Measurements from ENCODE around the gene BAHCC1. TPM values are rescaled to one million over a fixed set of nuclear protein-coding genes. Genes with fewer than 3 reads are reported as not detected.

Gene BAHCC1
- total RNA-seq, 1 experiment from 2014 or later, result 33.7 TPM

DNA sequence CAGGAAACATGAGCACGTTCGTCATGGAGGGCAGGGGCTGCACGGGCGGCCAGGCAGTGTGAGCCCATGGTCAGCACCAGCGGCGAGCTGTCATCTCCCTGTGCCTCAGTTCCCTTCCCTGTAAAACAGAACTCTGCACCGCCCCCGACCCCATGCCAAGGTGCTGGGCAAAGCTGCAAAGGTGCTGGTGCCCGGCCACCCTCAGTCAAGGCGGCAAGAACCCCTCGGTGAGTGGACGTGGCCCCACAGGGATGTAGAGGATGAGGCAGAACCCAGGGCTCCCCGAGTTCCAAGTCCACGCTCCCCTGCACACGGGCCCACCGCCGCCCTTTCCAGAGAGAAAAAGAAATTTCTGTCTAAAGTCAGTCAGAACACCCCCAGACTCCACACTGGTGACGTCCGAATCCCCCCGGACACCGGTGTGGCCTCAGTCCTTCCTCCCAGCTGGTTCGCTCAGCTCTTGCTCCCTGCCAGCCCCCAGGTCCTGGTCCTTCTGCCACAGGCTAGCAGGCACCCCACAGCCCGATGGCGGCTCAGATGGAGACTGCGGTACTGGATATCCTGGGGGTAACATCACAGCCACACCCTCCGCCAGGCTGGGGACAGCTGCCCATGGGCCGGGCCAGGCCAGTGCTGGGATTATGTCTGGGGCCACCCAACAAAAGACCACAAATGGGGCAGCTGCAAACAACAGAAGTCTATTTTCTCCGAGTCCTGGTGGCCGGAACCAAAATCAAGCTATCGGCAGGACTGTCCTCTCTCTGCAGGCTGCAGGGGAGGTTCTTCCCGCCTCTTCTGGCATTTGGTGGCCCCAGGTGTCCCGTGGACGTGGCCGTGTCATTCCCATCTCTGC, 14.4 kb upstream of the BAHCC1 start:
- no peaks in the 10 kb centered on the region for H3F3A ChIP-seq (ENCODE audit: insufficient read depth, low read depth)

DNA sequence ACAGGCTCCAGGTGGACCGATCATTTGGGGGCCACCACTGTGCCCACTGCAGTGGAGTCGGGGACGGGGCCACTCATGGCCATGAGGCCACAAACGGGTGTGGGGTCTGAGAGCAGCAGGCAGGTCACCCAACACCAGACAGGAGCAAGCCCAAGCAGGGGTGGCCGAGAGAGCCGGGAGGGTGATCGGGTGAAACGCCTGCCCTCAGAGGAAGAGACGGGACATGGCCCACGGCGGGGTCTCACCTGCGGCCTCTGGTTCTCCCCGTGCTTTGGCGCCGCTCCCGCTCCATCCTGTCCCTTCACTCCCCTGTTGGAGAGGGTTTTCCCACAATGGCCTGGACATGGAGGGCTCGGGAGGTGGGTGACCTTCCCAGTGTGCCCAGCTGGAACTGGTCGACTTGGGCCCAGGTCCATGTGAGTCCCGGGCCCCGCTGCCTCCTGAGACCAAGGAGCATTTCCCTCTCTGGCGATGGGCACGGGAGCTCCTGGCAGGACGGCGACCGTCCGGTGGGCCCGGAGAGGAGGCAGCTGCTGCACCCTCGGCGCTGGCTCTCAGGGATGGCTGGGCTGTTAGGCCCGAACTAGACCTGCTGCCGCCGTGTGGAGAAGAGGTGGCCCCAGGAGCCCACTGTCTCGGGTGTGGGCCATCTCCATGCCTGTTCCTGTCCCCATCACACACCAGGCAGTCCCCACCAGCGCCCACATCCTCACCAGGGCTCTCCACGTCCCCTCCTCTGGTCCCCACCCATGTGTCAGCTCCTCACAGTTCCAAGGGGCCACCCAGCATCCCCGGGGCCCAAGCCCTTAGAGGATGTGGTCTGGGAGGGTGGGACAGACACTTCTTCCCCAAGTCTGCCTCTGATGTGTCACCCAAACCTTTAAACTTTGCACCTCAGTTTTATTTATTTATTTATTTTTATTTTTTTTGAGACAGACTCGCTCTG, 13.4 kb upstream of the BAHCC1 start:
- ChIA-PET CTCF (no interaction called here), POLR2A (ENCODE audit: unreplicated experiment) (interaction anchor here (0.5 kb wide), 2 partner anchors 128 to 138 kb away, joined by 3 to 4 read pairs; no protein-coding TSS in a partner anchor)
- Histone ChIP-seq H3K4me3 (no peak overlapping the region), H4K20me1 (ENCODE audit: insufficient read depth) (no peaks in the 10 kb centered on the region), H3K27me3 (ENCODE audit: insufficient read depth, low read depth) (no peaks in the 10 kb centered on the region), H3K9me3 (ENCODE audit: insufficient read depth, low read depth) (no peaks in the 10 kb centered on the region), H3K4me1 (replicated peaks; ENCODE audit: insufficient read depth) (no peaks in the 10 kb centered on the region), H3K4me2 (no peak overlapping the region), H3F3A (ENCODE audit: insufficient read depth, low read depth) (no peaks in the 10 kb centered on the region), H3K36me3 (ENCODE audit: low read depth) (no peaks in the 10 kb centered on the region), H3K79me2 (ENCODE audit: low read depth) (no peaks in the 10 kb centered on the region), H3K27ac (no peak overlapping the region), H2AFZ (no peak overlapping the region), H3K9me2 (ENCODE audit: insufficient read depth) (no peaks in the 10 kb centered on the region)
- BruUV-seq (replicated peaks), result no TSS peak
- TF ChIP-seq, protein P1, sequence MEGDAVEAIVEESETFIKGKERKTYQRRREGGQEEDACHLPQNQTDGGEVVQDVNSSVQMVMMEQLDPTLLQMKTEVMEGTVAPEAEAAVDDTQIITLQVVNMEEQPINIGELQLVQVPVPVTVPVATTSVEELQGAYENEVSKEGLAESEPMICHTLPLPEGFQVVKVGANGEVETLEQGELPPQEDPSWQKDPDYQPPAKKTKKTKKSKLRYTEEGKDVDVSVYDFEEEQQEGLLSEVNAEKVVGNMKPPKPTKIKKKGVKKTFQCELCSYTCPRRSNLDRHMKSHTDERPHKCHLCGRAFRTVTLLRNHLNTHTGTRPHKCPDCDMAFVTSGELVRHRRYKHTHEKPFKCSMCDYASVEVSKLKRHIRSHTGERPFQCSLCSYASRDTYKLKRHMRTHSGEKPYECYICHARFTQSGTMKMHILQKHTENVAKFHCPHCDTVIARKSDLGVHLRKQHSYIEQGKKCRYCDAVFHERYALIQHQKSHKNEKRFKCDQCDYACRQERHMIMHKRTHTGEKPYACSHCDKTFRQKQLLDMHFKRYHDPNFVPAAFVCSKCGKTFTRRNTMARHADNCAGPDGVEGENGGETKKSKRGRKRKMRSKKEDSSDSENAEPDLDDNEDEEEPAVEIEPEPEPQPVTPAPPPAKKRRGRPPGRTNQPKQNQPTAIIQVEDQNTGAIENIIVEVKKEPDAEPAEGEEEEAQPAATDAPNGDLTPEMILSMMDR (conservative IDR thresholded peaks at IDR 0.05), result no peak
- TF ChIP-seq EZH2 (IDR thresholded peaks at IDR 0.05; ENCODE audit: low read depth), result no peak
- DNase-seq, result no peak
- intact Hi-C loops (cut with micrococcal nuclease; ENCODE audit: unreplicated experiment), result no loop called here

More for the DNA sequence above, 14.4 kb upstream of the BAHCC1 start:
- no TSS peak for BruUV-seq (replicated peaks)
- no peak overlapping the region for H3K27ac ChIP-seq
- H3K9me3 ChIP-seq (ENCODE audit: insufficient read depth, low read depth), result no peaks in the 10 kb centered on the region
- TF ChIP-seq EZH2 (IDR thresholded peaks at IDR 0.05; ENCODE audit: low read depth), result no peak
- TF ChIP-seq, protein P1 (conservative IDR thresholded peaks at IDR 0.05), result no peak
- no peaks in the 10 kb centered on the region for H3K36me3 ChIP-seq (ENCODE audit: low read depth)
- CTCF ChIA-PET, result no interaction called here
- H3K27me3 ChIP-seq (ENCODE audit: insufficient read depth, low read depth), result no peaks in the 10 kb centered on the region
- H3K4me3 ChIP-seq, result no peak overlapping the region
- no peak overlapping the region for H3K4me2 ChIP-seq
- no peak overlapping the region for H2AFZ ChIP-seq
- no peaks in the 10 kb centered on the region for H4K20me1 ChIP-seq (ENCODE audit: insufficient read depth)
- H3K4me1 ChIP-seq (replicated peaks; ENCODE audit: insufficient read depth), result no peaks in the 10 kb centered on the region
- intact Hi-C loops (cut with micrococcal nuclease; ENCODE audit: unreplicated experiment), result no loop called here
- no peak for DNase-seq
- H3K9me2 ChIP-seq (ENCODE audit: insufficient read depth), result no peaks in the 10 kb centered on the region
- POLR2A ChIA-PET (ENCODE audit: unreplicated experiment), result interaction anchor here (0.5 kb wide), 1 partner anchor 129 kb away, joined by 4 read pairs; no protein-coding TSS in a partner anchor
- H3K79me2 ChIP-seq (ENCODE audit: low read depth), result no peaks in the 10 kb centered on the region

DNA sequence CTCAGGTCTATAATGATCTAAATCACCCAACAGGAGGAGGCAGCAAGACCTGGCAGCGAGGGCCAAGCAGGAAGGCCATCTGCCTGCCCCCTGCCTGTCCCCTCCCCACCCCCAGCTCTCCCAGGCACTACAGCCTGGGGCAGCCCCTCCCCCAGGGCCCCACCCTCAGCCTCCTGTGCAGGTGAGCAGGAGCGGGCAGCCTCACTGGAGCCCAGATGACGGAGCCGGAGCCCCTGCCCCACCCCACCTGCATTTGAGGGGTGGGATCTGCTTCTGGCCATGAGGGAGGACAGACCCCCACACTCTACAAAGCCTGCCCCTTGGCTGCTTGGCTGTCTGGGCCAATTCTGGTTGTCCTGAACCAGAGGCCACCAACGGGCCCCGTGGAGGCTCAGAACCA, 12.4 kb upstream of the BAHCC1 start:
- H3K4me1 ChIP-seq (replicated peaks; ENCODE audit: insufficient read depth), result no peaks in the 10 kb centered on the region
- POLR2A ChIA-PET (ENCODE audit: unreplicated experiment), result interaction anchor here (0.5 kb wide), 1 partner anchor 137 kb away, joined by 3 read pairs; no protein-coding TSS in a partner anchor
- DNase-seq, result no peak

More for the DNA sequence above, 12.4 kb upstream of the BAHCC1 start:
- CTCF ChIA-PET, result no interaction called here
- BruUV-seq (replicated peaks), result no TSS peak
- Histone ChIP-seq H3K36me3 (ENCODE audit: low read depth) (no peaks in the 10 kb centered on the region), H3K9me3 (ENCODE audit: insufficient read depth, low read depth) (no peaks in the 10 kb centered on the region), H3K9me2 (ENCODE audit: insufficient read depth) (no peaks in the 10 kb centered on the region), H2AFZ (no peak overlapping the region), H3K4me2 (no peak overlapping the region), H3K4me3 (no peak overlapping the region), H3F3A (ENCODE audit: insufficient read depth, low read depth) (no peaks in the 10 kb centered on the region), H4K20me1 (ENCODE audit: insufficient read depth) (no peaks in the 10 kb centered on the region), H3K27me3 (ENCODE audit: insufficient read depth, low read depth) (no peaks in the 10 kb centered on the region), H3K27ac (no peak overlapping the region), H3K79me2 (ENCODE audit: low read depth) (no peaks in the 10 kb centered on the region)
- intact Hi-C loops (cut with micrococcal nuclease; ENCODE audit: unreplicated experiment), result no loop called here
- TF ChIP-seq, protein P1 (conservative IDR thresholded peaks at IDR 0.05), result no peak
- no peak for TF ChIP-seq EZH2 (IDR thresholded peaks at IDR 0.05; ENCODE audit: low read depth)
